OCI-M1 (cell line): Measurements from ENCODE around the gene SSTR3.
"Not testable (repeated sequence)": the region's sequence is repeated elsewhere in the genome, so short reads cannot be mapped to it uniquely, and the experiment has no call there.

ENCODE experiments used
- DNase-seq: peaks from one replicate; lab custom pipeline; 2025; lab: John Stamatoyannopoulos, UW

Gene SSTR3

GRCh38 chr22:37210041-37210803, 2.1 kb downstream of the SSTR3 start:
- no peak for DNase-seq

GRCh38 chr22:37209140-37209845, 3.0 kb downstream of the SSTR3 start:
- DNase-seq, result no peak

GRCh38 chr22:37208401-37209139, 3.7 kb downstream of the SSTR3 start:
- DNase-seq, result no peak

- DNase-seq, result no peak
Measured at GRCh38 chr22:37207981-37208380, 4.3 kb downstream of the SSTR3 start.

- DNase-seq, result no peak
Measured at GRCh38 chr22:37206841-37207821, 5.1 kb downstream of the SSTR3 start.

DNA sequence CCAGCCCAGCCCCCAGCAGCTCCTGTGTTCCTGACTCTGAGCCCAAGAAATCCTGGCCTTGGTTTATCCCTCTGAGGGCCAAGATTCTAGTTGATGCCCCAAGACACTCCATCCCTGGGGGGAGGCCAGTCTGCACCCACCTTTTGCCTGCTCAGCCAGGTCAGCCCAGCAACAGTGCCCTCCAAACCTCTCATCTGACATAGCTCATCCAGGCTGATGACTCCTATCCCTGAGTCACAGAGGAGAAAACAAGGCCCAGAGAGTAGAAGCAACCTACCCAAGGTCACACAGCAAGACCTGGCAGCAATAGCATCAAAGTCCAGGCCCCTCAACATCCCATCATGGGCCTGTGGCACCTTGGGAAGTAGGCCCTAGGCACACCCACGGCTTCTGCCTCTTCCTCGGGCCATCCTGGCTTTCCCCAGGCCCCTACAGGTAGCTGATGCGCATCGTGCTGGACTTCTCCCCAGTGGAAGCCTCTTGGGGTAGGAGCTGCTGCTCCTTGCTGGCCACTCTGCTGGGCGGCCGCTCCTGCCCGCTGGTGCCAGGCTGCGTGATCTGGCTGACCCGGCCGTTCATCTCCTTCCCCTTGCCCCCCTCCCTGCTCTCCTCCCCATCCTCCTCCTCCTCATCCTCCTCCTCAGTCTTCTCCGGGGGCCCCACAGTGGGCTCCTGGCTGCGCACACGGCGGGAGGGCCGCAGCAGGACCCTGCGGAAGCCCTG, 6.0 kb downstream of the SSTR3 start:
- DNase-seq, result no peak

DNA sequence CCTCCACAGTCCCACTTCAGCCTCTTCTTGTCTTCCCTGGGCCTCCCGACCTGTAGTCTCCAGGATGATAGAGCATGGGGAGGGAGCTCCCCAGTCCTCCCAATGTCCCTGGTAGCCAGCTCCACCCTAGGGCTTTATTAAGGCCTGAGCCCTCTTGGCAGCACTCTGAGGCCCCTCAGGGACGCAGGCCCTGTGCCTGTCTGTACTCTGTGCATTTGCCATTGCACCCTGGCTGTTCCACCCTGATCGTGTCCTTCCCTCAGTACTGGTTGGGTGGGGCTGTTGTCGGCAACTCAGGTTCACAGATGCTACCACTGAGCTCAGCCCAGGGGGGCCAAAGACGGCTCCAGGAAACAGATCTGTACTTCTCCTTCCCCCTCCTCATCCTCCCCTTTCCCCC, 7.2 kb downstream of the SSTR3 start:
- no peak for DNase-seq

GRCh38 chr22:37204045-37204655, 8.1 kb downstream of the SSTR3 start:
- DNase-seq, result no peak

DNA sequence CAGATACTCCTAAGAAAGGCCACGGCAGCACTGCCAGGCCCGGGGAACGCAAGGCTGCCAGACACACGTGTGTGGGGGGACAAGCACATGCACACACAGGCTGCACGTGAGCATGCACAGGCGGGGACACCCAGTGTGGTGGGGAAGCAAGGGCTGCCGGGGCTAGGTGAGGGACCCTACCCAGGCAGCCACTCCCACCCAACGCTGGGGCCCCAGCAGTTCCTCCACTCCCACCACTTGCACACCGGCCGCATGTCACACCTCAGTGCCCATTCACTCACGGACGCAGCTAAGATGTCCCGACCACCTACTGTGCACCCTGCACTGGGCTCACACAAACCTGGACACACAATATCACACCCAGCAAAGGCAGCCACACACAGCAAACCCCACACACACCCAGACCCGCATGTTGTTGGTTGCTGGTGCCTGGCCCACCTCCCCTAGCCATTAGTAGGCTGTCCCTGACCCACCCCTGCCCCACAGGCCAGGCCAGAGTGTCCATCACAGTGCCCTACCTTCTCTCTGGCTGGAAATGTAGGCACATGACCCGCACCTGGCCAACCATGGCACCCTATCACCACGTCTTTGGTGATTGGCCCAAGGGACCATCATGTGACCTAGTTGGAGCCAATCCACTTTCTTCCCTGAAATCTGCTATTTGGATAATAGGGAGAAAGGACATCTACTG, 8.8 kb downstream of the SSTR3 start:
- no peak for DNase-seq

- no peak for DNase-seq
Measured at GRCh38 chr22:37202716-37203115, 9.6 kb downstream of the SSTR3 start.

- DNase-seq, result no peak
Measured at GRCh38 chr22:37202001-37202555, 10.2 kb downstream of the SSTR3 start.

GRCh38 chr22:37201443-37201820, 10.8 kb downstream of the SSTR3 start:
- DNase-seq, result not testable (repeated sequence)

- no peak for DNase-seq
Measured at GRCh38 chr22:37199760-37200108, 12.5 kb downstream of the SSTR3 start.

DNA sequence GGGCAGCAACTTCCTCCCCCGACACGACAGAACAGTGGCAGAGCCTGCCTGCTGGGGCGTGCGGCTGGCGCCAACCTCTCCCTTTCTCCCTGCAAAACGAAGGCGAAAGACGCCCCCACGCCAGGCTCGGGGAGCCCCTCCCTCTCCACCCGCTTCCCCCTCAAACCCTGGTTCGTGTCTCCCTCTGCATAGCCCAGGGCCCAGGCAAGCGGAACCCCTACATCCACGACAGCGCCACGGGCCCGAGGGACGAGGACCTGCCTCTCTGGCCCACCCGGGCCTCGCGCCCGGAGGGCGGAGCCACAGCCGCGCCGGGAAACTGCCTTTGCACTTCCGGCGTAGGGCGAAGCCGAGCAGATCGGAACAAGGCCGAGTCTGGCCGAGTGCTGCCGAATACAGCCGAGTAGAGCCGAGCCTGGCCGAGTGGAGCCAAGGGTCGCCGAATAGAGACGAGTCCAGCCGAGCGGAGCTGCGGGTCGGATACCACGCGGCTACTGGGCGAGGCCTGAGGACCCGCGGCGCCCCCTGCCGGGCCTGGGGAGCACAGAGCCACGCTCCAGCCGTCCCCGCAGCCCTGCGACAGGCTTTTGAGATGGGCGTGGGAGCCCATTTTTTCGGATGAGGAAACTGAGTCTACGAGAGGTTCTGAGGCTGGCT, 13.0 kb downstream of the SSTR3 start:
- DNase-seq, result peak; percentile 99

DNA sequence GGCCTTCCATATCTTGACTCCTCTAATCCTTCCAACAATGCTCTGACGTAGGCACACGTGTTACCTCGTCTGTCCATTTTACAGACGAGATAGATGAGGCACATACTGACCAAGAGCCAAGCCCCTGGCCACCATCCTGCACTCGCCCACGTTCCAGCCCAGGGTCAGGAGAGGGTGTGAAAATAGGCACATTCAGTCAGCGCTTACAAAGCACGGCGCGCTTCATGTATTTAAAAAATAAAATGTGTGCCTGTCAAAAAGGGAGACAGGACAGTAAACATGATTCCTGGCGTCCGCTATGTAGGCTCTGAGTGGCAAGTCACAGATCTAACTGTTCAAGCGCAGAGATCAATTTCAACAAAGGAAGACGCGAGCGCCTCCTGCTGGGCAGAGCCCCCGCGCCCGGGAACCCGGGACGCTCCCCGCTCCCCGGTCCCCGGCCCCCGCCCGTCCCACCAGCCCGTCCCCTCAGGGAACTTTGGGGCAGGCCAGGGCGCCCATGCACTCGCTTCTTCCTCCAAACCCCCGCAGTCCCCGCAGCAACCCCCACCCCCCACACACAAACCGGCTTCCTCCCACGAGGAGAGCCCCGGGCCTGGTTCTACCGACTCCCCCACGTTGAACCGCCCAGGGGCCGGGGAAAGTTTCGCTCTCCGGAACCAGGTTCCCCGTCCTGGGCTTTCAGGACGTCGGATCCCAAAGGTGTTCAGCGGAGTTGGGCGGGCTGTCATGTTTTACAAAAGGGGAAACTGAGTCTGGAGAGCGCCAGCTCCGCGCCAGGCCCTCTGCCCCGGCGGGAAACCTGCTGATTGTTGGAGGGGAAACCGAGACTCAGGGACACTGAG, 13.8 kb downstream of the SSTR3 start:
- DNase-seq, result peak; percentile 93

- DNase-seq, result no peak
Measured at GRCh38 chr22:37197451-37198257, 14.6 kb downstream of the SSTR3 start.
